HEK293 (cell line): ENCODE measurements around the gene DOCK8.

Experiments
- CTCF ChIP-seq: fragments of 450-650 bp; formaldehyde crosslinking; IDR thresholded peaks from 2 replicates; pipeline ENCODE4 v1.5.1; 2016; ENCODE audit warnings: missing biosample characterization, missing genetic modification characterization
- PRDM4 ChIP-seq: fragments of 450-650 bp; formaldehyde crosslinking; IDR thresholded peaks from 2 replicates; pipeline ENCODE4 v1.5.1; 2017; ENCODE audit warnings: missing biosample characterization, missing genetic modification characterization
- YY1 ChIP-seq: fragments of 450-650 bp; formaldehyde crosslinking; IDR thresholded peaks from 2 replicates; pipeline ENCODE4 v1.5.1; 2018; ENCODE audit warnings: missing biosample characterization, missing genetic modification characterization
- ZFP37 ChIP-seq: fragments of 450-650 bp; formaldehyde crosslinking; IDR thresholded peaks from 2 replicates; pipeline ENCODE4 v1.5.1; 2016; ENCODE audit warnings: missing biosample characterization, missing genetic modification characterization
- ZFP41 ChIP-seq: fragments of 450-650 bp; formaldehyde crosslinking; IDR thresholded peaks from 2 replicates; pipeline ENCODE4 v1.5.1; 2016; ENCODE audit warnings: missing biosample characterization, missing genetic modification characterization, borderline replicate concordance
- ZNF366 ChIP-seq: fragments of 450-650 bp; formaldehyde crosslinking; conservative IDR thresholded peaks from 2 replicates; pipeline ENCODE4 v1.5.1; 2016; ENCODE audit warnings: missing biosample characterization, missing genetic modification characterization
- TF ChIP-seq, protein P1 (sequence below): sonication (generic); formaldehyde crosslinking; IDR thresholded peaks from 2 replicates; pipeline ENCODE4 v1.8.1; 2022; ENCODE audit warnings: mild to moderate bottlenecking, moderate library complexity, missing genetic modification reagents
- TF ChIP-seq, protein P2 (sequence below): fragments of 450-650 bp; formaldehyde crosslinking; IDR thresholded peaks from 2 replicates; pipeline ENCODE4 v1.5.1; 2016; ENCODE audit warnings: missing biosample characterization, missing genetic modification characterization, borderline replicate concordance

DNA sequence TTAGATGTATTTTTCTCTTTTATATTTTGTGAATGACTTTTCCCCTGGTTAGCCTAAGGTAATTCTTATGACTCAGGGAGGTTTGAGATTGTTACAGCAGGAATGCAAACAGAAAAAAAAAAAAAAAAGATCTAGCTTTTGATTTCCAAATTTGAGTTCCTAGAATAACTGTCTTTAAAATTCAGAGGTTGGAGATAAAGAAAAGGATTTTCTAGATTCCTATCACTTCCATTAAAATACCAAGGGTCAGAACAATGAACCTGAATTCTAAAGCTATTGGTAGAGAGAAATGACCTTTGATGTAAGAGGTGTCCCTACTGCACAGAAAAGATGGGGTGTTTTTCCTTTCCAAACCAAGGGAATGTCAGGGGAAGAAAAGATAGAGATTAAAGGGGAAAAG, 262.5 kb downstream of the DOCK8 start:
- TF ChIP-seq YY1 (tag by site-specific recombination) = no peak
- no peak for TF ChIP-seq ZNF366 (tag by site-specific recombination)
- no peak for TF ChIP-seq PRDM4 (tag by site-specific recombination)
- TF ChIP-seq, protein P1, sequence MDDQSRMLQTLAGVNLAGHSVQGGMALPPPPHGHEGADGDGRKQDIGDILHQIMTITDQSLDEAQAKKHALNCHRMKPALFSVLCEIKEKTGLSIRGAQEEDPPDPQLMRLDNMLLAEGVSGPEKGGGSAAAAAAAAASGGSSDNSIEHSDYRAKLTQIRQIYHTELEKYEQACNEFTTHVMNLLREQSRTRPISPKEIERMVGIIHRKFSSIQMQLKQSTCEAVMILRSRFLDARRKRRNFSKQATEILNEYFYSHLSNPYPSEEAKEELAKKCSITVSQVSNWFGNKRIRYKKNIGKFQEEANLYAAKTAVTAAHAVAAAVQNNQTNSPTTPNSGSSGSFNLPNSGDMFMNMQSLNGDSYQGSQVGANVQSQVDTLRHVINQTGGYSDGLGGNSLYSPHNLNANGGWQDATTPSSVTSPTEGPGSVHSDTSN (CRISPR knock-in tag) = no peak
- TF ChIP-seq CTCF = no peak
- TF ChIP-seq ZFP37 = no peak
- no peak for TF ChIP-seq ZFP41 (tag by site-specific recombination)
- TF ChIP-seq, protein P2, sequence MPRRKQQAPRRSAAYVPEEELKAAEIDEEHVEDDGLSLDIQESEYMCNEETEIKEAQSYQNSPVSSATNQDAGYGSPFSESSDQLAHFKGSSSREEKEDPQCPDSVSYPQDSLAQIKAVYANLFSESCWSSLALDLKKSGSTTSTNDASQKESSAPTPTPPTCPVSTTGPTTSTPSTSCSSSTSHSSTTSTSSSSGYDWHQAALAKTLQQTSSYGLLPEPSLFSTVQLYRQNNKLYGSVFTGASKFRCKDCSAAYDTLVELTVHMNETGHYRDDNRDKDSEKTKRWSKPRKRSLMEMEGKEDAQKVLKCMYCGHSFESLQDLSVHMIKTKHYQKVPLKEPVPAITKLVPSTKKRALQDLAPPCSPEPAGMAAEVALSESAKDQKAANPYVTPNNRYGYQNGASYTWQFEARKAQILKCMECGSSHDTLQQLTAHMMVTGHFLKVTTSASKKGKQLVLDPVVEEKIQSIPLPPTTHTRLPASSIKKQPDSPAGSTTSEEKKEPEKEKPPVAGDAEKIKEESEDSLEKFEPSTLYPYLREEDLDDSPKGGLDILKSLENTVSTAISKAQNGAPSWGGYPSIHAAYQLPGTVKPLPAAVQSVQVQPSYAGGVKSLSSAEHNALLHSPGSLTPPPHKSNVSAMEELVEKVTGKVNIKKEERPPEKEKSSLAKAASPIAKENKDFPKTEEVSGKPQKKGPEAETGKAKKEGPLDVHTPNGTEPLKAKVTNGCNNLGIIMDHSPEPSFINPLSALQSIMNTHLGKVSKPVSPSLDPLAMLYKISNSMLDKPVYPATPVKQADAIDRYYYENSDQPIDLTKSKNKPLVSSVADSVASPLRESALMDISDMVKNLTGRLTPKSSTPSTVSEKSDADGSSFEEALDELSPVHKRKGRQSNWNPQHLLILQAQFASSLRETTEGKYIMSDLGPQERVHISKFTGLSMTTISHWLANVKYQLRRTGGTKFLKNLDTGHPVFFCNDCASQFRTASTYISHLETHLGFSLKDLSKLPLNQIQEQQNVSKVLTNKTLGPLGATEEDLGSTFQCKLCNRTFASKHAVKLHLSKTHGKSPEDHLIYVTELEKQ (tag by site-specific recombination) = no peak
